Measurements from ENCODE around the gene COQ9.

The COQ9 gene

GRCh38 chr16:57474671-57475661 is 27.7 kb downstream of the COQ9 start:
- no peak for DNase-seq (ENCODE audit: insufficient read length)
- no peak for TF ChIP-seq TAF1 (IDR thresholded peaks at IDR 0.05; ENCODE audit: borderline replicate concordance, low read depth, low read length)
- TF ChIP-seq POLR2AphosphoS5 (IDR thresholded peaks at IDR 0.05; ENCODE audit: low read depth, low read length) = no peak
- TF ChIP-seq POLR2A (IDR thresholded peaks at IDR 0.05; ENCODE audit: low read depth, low read length) = no peak
- peak; percentile 48 for FAIRE-seq

DNA sequence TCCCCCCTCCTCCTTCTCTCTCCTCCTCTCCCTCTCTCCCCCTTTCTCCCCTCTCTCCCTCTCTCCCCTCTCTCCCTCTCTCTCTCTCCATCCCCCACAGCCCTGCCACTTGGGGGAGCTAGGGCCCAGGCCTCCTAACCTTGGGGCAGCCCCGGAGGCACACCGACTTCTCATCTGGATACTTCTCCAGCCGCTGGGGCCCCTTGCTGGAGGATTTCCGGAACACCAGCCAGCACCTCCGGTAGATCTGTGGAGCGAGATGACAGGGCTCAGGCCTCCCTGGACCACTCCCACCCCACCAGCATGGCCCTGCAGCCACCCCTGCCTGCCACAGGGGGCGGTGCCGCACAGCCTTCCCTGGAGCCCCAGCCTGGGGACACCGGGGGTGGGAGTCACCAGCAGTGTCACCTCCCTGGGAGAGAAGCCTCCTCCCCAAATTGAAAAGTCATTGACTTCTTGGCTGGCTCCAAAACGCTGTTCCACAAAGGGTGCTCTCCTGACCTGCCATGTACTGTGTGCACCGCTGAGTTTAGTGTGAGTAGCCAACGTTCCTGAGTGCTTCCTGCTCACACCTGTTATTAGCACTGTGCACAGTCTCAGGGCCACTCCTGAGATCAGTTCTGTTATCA is 28.5 kb downstream of the COQ9 start:
- peak; percentile 80 for DNase-seq (ENCODE audit: insufficient read length)

GRCh38 chr16:57476546-57477410 is 29.5 kb downstream of the COQ9 start:
- DNase-seq (ENCODE audit: insufficient read length) = no peak
- TF ChIP-seq POLR2A (IDR thresholded peaks at IDR 0.05; ENCODE audit: low read depth, low read length) = no peak
- FAIRE-seq = no peak

More for the DNA sequence above, 28.5 kb downstream of the COQ9 start:
- TF ChIP-seq POLR2AphosphoS5 (IDR thresholded peaks at IDR 0.05; ENCODE audit: low read depth, low read length) (no peak), POLR2A (IDR thresholded peaks at IDR 0.05; ENCODE audit: low read depth, low read length) (no peak), TAF1 (IDR thresholded peaks at IDR 0.05; ENCODE audit: borderline replicate concordance, low read depth, low read length) (no peak)
- FAIRE-seq = peak; percentile 90

DNA sequence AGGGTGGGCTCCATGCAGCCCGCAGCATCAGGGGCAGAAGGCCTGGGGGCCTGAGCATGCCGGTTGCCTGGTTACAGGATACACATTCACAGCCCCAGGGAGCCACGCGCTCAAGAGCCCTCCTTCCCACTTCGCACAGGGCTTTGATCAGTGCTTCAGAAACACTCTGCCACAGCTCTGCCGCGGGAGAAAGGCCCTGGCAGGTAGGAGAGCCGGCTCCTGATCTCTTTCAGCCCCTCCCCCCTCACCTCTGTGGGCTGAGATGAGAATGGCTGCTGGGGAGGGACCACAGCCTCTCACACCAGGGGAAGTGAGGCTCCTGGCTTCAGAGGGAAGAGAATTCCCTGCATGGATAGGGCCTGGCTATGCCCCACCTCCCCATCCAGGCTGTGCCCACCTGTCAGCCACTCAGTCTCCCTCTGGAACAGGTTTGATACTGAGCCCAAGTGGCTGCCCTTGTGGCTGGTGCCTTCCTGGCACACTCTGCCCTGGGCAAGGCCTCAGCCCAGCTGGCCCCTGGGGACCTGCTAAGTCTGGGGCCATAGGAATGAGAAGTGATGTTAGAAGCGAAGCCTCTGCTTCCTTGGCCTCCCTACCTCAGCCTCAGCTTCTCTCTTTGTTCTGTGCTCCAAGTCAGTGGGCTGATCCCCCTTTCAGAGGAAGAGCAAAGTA is 30.4 kb downstream of the COQ9 start:
- TF ChIP-seq TAF1 (IDR thresholded peaks at IDR 0.05; ENCODE audit: borderline replicate concordance, low read depth, low read length) (no peak), POLR2A (IDR thresholded peaks at IDR 0.05; ENCODE audit: low read depth, low read length) (no peak), POLR2AphosphoS5 (IDR thresholded peaks at IDR 0.05; ENCODE audit: low read depth, low read length) (no peak)
- FAIRE-seq (no peak), DNase-seq (ENCODE audit: insufficient read length) (no peak)

DNA sequence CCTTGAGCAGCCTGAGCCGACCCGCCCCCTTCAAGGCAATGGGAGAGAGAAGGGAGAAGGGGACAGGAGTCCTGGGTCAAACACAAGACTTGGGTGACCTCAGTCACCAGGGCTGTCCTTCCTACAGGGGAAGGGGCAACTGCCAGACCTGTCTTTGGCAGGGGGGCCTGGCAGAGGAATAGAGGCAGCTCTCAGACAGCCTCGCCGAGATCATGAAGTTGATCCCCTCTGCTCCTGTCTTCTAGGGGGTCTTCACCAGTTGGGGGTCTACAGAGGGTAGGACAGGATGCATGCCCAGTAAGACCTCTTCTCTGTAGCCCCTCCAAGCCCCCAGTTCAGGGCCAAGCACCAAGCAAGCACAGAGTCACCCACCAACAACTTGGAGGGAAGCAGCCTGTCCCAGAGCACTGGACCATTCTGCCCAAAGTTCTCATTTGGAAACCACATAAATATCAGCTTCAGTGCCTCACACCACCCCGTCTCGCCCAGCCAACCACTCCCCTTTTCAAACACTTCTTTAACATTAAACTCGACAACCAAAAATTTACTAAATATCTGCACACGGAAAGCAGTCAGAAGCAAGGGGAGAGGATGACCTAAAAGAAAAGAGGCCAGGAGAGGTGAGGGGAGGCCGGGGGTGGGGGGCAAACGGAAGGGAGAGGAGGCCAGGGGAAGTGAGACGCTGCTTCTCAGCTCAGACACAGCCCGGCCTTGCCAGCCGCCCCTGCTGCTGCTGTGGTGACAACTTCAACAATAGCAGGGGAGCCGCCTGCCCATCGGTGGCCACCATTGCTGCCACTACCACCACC is 31.3 kb downstream of the COQ9 start:
- no peak for DNase-seq (ENCODE audit: insufficient read length)
- FAIRE-seq = peak; percentile 50
- no peak for TF ChIP-seq POLR2A (IDR thresholded peaks at IDR 0.05; ENCODE audit: low read depth, low read length)
- no peak for TF ChIP-seq TAF1 (IDR thresholded peaks at IDR 0.05; ENCODE audit: borderline replicate concordance, low read depth, low read length)
- TF ChIP-seq POLR2AphosphoS5 (IDR thresholded peaks at IDR 0.05; ENCODE audit: low read depth, low read length) = no peak

DNA sequence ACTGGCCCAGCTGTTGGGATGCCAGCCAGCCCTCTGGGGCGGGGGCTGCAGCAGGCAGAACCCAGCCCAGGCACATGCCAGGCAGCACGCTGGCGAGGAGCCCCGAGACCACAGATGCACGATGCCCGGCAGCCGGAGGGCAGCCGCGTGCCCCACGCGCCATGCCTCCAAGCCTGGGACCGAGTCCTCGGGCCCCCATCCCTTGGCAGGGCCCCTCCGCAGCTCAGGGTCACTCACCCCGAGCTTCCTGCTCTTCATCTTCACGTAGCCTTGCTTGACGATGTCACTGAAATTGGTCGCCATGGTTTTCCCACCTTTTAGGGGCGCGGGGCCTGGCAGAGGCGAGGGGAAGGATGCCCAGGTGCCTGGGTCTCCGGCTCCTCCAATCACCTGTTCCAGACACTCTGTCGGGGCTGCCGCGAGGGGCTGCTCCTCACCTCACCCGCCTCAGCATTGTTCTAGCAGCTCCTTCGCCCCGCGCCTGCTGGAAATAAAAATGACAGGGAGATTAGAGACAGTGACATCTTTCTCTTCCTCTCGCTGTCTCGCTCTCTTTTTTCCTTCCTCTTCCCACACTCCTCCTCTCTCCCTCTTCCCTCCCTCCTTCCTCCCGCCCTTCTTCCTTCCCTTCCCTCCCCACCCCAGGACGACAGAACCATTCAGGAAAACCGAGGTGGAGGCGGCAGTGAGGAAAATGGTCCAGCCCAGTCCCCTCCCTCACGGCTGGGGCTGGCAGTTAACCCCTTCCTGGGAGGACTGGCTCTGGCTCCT is 32.1 kb downstream of the COQ9 start:
- DNase-seq (ENCODE audit: insufficient read length) = no peak
- no peak for TF ChIP-seq POLR2AphosphoS5 (IDR thresholded peaks at IDR 0.05; ENCODE audit: low read depth, low read length)
- no peak for TF ChIP-seq POLR2A (IDR thresholded peaks at IDR 0.05; ENCODE audit: low read depth, low read length)
- TF ChIP-seq TAF1 (IDR thresholded peaks at IDR 0.05; ENCODE audit: borderline replicate concordance, low read depth, low read length) = no peak
- no peak for FAIRE-seq

- TF ChIP-seq POLR2AphosphoS5 (IDR thresholded peaks at IDR 0.05; ENCODE audit: low read depth, low read length) (no peak), TAF1 (IDR thresholded peaks at IDR 0.05; ENCODE audit: borderline replicate concordance, low read depth, low read length) (no peak), POLR2A (IDR thresholded peaks at IDR 0.05; ENCODE audit: low read depth, low read length) (no peak)
- no peak for FAIRE-seq
- DNase-seq (ENCODE audit: insufficient read length) = no peak
These were observed 32.9 kb downstream of the COQ9 start for GRCh38 chr16:57479976-57480753.

DNA sequence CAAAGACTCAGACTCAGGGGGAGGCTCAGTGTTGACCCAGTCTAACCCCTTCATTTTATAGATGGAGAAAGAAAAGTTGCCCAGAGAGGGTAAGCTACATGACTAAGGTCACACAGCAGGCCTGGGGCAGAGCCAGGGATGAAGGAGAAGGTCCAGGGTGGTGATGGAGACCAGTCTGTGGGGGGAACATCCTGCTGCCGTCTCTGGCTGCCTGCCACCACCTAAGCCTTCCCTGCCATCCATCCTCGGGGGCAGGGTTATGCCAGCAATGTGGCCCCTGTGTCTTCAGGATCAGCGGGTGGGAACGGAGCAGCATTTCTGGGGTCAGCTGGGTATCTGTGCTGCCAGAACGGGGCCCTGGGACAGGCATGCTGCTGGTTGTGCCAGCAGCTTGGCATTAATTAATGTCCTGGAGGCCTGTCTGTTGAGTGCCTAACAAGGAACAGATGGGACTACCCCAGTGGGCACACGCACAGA is 33.5 kb downstream of the COQ9 start:
- FAIRE-seq (no peak), DNase-seq (ENCODE audit: insufficient read length) (no peak)
- no peak for TF ChIP-seq TAF1 (IDR thresholded peaks at IDR 0.05; ENCODE audit: borderline replicate concordance, low read depth, low read length)
- TF ChIP-seq POLR2A (IDR thresholded peaks at IDR 0.05; ENCODE audit: low read depth, low read length) = no peak
- no peak for TF ChIP-seq POLR2AphosphoS5 (IDR thresholded peaks at IDR 0.05; ENCODE audit: low read depth, low read length)

GRCh38 chr16:57481421-57481820 is 34.1 kb downstream of the COQ9 start:
- FAIRE-seq = no peak
- no peak for DNase-seq (ENCODE audit: insufficient read length)
- TF ChIP-seq POLR2A (IDR thresholded peaks at IDR 0.05; ENCODE audit: low read depth, low read length) (no peak), TAF1 (IDR thresholded peaks at IDR 0.05; ENCODE audit: borderline replicate concordance, low read depth, low read length) (no peak), POLR2AphosphoS5 (IDR thresholded peaks at IDR 0.05; ENCODE audit: low read depth, low read length) (no peak)
